DMS 273 (cell line): ENCODE measurements around the gene DOCK1.
"Not testable (repeated sequence)": the region's sequence is repeated elsewhere in the genome, so short reads cannot be mapped to it uniquely, and the experiment has no call there.

ENCODE experiments used
- DNase-seq: peaks from one replicate; lab custom pipeline; 2025; ENCODE audit not compliant: unreplicated experiment; lab: John Stamatoyannopoulos, UW

Gene DOCK1

DNA sequence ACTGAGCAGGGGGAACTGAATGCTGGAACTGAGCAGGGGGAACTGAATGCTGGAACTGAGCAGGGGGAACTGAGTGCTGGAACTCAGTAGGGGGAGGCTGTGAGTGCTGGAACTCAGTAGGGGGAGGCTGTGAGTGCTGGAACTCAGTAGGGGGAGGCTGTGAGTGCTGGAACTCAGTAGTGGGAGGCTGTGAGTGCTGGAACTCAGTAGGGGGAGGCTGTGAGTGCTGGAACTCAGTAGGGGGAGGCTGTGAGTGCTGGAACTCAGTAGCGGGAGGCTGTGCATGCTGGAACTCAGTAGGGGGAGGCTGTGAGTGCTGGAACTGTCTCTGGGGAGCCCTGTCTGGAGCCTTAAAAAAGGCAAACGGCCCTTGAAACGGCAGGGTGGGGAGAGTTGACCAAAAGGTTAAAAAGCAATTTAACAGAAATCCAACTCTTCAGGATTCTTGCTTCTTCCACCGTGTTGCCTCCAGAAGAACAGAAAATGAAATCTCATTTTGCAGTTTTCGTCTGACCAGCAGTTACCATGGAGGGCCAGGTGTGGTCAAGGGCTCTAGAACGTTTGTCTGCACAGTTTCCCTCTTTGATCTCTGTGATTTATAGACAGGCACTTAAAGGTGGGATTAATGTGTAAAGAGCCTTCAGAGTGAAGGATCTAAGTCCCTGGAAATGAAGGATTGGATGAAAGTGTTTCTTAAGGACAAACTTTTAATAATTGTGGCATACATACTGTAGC is 19.1 kb downstream of the DOCK1 start:
- no peak for DNase-seq

- DNase-seq: no peak
Observed at GRCh38 chr10:126924915-126925300, 19.7 kb downstream of the DOCK1 start.

DNA sequence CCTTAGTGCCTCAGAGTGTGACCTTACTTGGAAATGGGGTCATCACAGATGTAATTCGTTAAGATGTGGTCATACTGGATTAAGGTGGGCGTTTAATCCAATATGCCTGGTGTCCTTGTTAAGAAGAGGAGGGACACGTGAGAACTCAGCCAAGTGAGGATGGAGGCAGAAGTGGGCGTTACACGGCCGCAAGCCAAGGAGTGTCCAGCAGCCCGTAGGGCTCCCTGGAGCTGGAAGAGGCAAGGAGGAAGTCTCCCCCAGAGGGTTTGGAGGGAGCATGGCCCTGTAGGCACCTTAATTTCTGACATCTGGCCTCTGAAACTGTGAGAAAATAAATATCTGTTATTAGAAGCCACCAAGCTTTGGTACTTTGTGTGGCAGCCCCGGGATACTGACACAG is 21.3 kb downstream of the DOCK1 start:
- no peak for DNase-seq

DNA sequence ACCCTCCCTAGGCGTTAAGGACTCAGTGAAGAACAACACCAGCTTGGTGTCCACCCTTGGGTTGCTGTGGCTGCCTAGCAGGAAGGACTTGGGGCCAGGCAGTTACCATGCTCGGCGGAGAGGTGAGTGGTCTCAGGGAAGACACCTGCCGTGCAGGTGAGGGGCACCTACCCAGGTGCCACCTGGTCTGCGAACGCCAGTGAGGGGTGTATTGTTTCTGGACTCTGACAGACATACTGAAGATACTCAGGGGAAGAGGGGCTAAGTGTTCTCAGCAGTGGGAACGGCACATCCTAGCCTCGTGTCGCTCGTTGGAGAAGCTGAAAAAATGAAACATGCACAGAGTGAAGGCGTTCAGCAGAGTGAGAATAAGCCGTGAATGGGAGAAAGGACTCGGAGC is 22.6 kb downstream of the DOCK1 start:
- DNase-seq: no peak

- no peak for DNase-seq
Observed at GRCh38 chr10:126928274-126928673, 23.0 kb downstream of the DOCK1 start.

DNA sequence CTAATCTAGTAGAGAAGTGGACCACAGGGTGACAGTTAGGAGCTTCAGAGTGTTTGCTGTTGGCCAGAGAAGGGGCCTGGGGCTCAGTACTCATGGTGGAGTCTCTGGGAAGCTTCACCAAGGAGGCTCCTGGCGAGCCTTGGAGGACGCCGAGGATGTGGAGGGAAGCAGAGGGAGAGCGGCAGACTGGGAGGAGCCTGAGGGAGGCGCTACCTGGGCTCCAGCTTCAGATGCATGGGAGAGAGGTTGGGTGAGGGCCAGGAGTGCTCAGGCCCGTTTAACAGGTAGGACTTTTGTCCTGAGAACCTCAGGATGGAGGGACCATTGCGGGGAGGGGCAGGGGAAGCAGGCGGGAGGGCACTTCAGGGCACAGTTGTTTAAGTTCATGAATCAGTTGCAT is 24.2 kb downstream of the DOCK1 start:
- no peak for DNase-seq

GRCh38 chr10:126930131-126930882 is 25.1 kb downstream of the DOCK1 start:
- no peak for DNase-seq

DNA sequence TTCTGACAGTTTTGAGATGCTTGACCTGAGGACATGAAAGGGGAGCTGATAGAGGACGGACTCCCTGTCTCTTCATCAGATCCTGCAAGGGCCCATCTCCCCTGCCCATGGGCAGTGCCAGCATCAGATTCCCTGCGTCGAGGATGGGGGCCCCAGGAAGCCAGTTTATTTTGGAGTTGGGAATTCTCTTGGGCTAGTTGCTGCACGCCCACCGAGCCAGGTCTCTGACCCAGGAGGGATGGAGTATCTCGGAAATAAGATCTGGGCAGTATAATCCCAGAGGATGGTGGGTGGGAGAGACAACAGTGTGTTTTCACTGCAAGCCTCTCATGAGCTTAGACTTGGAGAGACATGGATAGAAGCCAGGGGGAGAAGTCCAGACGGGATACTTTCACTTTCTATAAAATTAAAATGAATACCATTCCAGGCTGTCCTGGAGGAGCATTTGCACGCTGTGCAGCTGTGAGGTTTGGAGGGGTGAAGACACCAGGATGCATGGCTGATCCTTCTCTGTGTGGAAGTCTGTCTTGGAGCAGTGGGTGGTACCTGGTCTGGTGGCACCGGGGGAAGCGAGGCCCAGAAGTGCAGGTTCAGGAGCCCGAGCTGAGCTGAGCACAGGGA is 25.8 kb downstream of the DOCK1 start:
- no peak for DNase-seq

GRCh38 chr10:126931544-126931943 is 26.3 kb downstream of the DOCK1 start:
- DNase-seq: no peak

- DNase-seq: no peak
Observed at GRCh38 chr10:126932516-126932915, 27.3 kb downstream of the DOCK1 start.

- no peak for DNase-seq
Observed at GRCh38 chr10:126933116-126933515, 27.9 kb downstream of the DOCK1 start.

DNA sequence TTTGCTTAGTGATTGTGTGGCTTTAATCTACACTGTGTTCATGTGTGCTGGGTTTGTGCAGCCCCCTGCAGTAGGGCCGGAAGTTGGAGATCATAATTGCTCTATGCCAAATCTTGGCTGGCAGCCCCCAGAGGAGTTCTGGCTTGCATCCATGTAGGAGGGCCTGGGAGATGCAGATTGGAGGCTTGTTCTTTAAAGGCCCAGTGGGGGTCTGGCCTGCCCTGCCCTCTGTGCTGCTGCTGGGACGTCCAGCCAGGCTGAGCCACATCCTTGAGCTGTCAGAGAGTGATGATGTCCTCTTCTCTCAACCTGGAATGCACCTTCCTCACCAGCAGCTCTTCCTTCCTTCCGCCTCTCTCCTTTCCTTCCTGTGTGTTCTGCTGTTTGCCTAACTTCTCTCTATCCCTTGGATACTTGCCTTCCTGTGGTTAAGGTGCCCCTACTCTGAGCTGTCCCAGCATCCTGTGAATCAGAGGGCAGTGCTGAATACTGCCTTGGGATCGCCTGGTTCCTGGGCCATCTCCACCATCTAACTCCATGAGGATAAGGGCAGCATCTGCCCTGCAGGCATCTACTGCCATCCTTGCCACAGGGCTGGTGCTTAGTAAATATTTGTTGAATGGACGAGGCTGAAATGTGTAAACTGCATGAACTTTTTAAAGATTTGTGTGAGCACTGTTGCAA is 30.2 kb downstream of the DOCK1 start:
- DNase-seq: peak; percentile 25

DNA sequence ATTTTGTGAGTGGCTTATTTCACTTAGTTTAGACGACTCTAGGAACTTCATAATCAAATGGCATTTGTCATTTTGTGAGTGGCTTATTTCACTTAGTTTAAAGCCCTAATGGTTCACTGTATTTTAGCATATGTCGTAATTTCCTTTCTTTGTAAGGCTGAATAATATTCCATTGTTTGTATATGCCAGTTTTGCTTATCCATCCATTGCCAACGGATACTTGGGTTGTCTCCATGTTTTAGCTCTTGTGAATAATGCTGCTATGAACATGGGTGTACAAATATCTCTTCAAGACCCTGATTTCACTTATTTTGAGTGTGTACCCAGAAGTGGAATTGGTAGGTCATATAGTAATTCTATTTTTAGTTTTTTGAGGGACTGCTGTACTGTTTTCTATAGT is 31.8 kb downstream of the DOCK1 start:
- no peak for DNase-seq

GRCh38 chr10:126938121-126938520 is 32.9 kb downstream of the DOCK1 start:
- DNase-seq: not testable (repeated sequence)

DNA sequence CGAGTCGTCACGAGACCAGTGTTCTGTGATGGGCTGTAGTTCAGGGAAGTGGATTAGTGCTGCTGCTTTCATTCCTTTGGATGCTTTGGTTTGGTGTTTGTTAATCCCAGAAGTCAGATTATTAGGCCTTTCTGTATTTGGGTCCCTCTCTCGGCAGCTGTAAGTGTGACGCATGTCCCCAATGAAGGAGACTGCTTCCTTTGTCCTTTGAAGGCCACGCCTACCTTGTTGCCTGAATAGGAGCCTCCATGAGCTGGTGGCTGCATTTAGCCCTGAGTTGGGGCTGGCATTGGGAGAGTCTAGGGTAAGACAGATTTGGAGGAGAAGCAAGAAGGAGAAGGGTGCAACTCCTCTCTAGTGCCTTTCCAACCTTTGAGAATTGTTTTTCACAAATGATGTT is 34.5 kb downstream of the DOCK1 start:
- no peak for DNase-seq

- DNase-seq: no peak
Observed at GRCh38 chr10:126940670-126941310, 35.6 kb downstream of the DOCK1 start.

DNA sequence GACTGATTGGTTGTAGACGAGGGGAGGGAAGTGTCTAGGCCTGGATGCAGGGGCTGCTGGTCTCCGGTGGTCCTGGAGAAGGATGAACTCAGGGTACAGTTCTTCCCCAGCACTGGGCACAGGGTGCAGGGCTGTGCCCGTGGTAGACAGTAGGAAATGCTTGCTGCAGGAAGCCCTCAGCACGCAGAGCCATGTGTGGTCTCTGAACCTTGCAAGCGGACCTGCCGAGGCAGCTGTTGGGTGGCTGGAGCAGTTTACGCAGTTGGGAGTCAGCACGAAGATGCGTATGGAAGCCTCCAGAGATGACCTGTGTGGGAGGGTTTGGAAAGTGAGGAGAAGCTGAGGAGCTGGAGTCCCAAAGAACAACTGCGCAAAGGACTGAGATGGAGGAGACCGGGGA is 39.0 kb downstream of the DOCK1 start:
- DNase-seq: no peak

GRCh38 chr10:126945351-126946030 is 40.3 kb downstream of the DOCK1 start:
- no peak for DNase-seq

- DNase-seq: no peak
Observed at GRCh38 chr10:126946746-126947145, 41.5 kb downstream of the DOCK1 start.

- DNase-seq: no peak
Observed at GRCh38 chr10:126948355-126949160, 43.3 kb downstream of the DOCK1 start.
